Measurements from ENCODE around the gene DNM3.
A peak's percentile ranks its signal among the peaks of the same experiment; 100 is the strongest.

The DNM3 gene

DNA sequence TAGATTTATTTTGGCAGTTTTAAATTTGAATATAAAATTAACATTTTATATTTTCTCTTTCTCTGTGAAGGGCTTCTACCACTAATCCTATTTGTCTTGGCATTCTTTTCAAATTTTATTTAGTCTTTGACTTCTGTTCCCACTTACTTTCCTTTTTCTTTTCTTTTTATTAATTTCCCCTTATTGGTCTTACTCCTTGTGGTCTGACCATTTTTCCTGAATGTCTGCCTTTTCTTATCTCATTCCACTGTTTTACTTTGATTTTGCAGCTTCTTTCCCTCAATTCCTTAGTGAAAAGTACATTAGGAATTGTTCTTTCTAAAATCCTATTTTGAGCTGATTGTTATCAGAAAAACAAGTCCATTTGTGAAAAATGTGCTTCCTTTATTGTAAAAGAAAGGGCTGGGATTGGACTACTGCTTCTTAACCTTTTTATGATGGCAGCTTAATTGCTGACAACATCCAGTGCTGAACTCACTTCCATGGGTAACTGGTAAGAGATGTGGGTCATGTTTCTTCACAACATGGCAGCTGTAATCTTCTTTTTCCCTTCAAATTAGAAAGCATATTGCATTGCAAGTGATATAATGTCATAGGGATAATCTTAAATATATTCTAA lies 284.6 kb downstream of the DNM3 start:
- DNase-seq (ENCODE audit: low spot score), result no peak
- TF ChIP-seq, protein P1, sequence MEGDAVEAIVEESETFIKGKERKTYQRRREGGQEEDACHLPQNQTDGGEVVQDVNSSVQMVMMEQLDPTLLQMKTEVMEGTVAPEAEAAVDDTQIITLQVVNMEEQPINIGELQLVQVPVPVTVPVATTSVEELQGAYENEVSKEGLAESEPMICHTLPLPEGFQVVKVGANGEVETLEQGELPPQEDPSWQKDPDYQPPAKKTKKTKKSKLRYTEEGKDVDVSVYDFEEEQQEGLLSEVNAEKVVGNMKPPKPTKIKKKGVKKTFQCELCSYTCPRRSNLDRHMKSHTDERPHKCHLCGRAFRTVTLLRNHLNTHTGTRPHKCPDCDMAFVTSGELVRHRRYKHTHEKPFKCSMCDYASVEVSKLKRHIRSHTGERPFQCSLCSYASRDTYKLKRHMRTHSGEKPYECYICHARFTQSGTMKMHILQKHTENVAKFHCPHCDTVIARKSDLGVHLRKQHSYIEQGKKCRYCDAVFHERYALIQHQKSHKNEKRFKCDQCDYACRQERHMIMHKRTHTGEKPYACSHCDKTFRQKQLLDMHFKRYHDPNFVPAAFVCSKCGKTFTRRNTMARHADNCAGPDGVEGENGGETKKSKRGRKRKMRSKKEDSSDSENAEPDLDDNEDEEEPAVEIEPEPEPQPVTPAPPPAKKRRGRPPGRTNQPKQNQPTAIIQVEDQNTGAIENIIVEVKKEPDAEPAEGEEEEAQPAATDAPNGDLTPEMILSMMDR (IDR thresholded peaks at IDR 0.05; ENCODE audit: extremely low read depth, missing control alignments), result no peak

DNA sequence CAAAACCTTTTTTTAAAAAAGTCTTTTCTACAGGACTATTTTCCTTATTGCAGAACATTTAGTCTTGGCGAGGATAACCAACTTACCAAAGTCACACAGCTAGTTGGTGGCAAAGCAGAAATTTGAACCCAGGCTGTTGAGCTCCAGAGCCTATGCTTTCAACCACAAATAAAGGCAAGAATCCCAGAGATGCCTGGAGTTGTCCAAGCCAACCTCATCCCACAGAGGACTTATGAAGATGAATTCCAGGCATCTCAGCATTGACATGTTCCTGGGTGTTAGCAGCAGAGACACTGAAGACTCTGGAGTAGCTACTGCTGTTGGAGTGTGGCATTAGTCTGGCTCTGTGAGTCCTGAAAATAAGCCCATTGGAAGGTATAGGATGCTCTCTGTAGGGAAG lies 291.5 kb downstream of the DNM3 start:
- TF ChIP-seq, protein P1 (IDR thresholded peaks at IDR 0.05; ENCODE audit: extremely low read depth, missing control alignments), result no peak
- no peak for DNase-seq (ENCODE audit: low spot score)

DNA sequence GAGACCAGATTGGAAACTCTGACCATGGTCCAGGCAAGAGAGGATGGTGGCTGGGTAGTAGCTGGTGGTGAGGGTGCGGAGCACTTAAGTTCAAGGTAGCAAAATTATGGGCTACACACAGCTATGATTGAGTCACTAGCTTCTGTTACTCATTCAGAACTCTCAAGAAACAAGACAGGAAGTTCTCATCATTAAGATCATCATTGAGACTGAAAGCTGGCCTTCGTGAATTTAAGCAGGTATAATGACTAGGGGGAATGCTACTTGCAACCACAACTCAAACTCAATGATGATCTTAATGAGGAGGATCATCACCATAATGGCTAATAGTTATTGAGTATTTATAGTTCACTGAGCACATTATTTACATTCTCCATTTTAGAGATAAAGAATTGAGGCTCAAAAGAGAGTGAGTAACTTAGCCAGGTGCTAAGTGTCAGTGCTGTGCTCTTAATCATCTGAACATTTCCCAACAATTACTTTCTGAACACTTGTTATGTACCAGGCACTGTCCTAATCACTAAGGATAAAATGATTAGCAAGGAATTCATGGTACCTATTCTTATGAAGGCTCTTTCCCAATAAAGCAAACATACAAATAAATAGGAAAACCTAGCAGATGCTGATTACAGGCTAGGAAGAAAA lies 292.9 kb downstream of the DNM3 start:
- peak; percentile 5 for DNase-seq (ENCODE audit: low spot score)
- TF ChIP-seq, protein P1 (IDR thresholded peaks at IDR 0.05; ENCODE audit: extremely low read depth, missing control alignments), result no peak

DNA sequence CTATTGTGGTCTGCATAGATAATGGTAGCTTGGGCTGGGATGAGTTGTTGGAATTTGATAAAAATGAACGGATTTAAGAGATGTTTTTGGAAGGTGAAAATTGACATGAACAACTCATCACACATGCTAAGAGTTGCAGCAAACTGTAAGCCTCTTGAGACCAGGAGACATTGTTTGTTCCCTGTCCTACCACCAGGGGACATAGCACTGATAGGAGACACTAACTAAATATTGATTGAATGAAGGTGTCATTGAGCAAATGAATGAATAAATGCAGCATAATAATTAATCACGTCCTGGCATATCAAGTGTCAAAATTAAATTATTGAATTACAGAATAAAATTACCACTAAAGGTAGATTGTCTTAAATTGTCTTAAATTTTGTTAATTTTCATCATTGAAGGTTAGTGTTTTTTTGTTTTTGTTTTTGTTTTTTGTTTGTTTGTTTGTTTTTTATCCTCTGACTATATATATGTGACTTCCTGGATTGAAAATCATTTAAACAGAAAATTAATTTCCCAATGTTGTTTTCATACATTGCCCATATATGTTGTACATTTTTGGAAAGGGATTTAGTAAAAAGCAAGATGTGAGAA lies 293.9 kb downstream of the DNM3 start:
- TF ChIP-seq, protein P1 (IDR thresholded peaks at IDR 0.05; ENCODE audit: extremely low read depth, missing control alignments), result peak; percentile 62
- peak; percentile 10 for DNase-seq (ENCODE audit: low spot score)

DNA sequence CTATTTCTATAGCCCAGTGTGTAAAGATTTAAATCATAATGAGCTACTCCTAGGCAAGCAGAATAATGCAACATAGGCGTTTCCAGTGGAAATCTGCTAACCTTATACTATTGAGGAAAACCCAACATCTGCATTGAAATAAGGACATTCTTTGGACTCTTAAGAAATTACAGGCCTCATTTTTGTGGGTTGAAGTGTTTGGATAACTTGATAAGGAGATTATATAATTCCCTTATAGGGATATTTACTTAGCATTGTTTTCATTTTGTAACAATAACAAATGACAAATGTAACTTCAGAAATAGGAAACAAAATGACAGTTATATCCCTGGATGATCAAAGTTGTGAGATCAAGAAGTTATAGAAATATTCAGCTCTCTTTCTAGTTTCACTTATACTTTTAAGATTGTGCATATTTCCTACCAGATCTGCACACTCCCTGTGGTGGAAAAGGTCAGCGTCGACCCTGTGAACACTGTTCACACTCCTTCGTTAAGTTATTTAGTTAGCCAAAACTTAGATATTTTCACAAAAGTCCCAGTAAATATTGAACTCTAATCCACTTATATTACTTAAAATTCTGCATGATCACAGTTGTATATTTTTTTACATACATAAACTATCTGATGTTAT lies 294.8 kb downstream of the DNM3 start:
- DNase-seq (ENCODE audit: low spot score), result no peak
- TF ChIP-seq, protein P1 (IDR thresholded peaks at IDR 0.05; ENCODE audit: extremely low read depth, missing control alignments), result no peak

DNA sequence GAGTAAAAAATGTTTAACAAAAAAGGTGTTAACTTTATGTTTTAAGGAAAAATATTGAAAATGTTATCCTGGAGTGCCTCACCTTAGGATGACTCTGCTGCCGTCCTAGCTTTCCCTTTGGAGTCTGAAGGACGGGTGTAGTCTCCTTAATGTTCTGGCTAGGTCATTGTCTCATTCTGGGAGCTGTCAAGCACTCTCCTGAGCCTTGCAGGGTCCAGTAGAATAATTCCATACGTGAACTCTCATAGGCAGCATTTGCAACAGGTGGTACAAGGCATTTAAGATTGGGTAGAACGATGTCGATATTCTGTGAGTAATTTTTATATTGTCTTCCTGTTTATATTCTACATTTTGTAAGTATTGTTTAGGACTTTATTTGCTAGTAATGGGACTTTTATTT lies 295.6 kb downstream of the DNM3 start:
- no peak for DNase-seq (ENCODE audit: low spot score)

More for the DNA sequence above, 295.6 kb downstream of the DNM3 start:
- TF ChIP-seq, protein P1 (IDR thresholded peaks at IDR 0.05; ENCODE audit: extremely low read depth, missing control alignments), result no peak
